GM12872 (cell line): ENCODE results near the gene BLTP3B.

ENCODE experiments used
- TF ChIP-seq, protein P1 (sequence below): IDR thresholded peaks from 3 replicates; pipeline ENCODE4 v1.5.1; 2011; ENCODE audit warnings: low read depth, mild to moderate bottlenecking, low read length, moderate library complexity; ENCODE audit not compliant: insufficient read depth

BLTP3B gene, protein sequence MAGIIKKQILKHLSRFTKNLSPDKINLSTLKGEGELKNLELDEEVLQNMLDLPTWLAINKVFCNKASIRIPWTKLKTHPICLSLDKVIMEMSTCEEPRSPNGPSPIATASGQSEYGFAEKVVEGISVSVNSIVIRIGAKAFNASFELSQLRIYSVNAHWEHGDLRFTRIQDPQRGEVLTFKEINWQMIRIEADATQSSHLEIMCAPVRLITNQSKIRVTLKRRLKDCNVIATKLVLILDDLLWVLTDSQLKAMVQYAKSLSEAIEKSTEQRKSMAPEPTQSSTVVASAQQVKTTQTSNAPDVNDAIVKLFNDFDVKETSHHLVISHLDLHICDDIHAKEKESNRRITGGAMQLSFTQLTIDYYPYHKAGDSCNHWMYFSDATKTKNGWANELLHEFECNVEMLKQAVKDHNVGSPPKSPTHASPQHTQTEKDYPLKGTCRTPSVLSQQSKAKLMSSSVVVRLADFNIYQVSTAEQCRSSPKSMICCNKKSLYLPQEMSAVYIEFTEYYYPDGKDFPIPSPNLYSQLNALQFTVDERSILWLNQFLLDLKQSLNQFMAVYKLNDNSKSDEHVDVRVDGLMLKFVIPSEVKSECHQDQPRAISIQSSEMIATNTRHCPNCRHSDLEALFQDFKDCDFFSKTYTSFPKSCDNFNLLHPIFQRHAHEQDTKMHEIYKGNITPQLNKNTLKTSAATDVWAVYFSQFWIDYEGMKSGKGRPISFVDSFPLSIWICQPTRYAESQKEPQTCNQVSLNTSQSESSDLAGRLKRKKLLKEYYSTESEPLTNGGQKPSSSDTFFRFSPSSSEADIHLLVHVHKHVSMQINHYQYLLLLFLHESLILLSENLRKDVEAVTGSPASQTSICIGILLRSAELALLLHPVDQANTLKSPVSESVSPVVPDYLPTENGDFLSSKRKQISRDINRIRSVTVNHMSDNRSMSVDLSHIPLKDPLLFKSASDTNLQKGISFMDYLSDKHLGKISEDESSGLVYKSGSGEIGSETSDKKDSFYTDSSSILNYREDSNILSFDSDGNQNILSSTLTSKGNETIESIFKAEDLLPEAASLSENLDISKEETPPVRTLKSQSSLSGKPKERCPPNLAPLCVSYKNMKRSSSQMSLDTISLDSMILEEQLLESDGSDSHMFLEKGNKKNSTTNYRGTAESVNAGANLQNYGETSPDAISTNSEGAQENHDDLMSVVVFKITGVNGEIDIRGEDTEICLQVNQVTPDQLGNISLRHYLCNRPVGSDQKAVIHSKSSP (N-terminal part only)

DNA sequence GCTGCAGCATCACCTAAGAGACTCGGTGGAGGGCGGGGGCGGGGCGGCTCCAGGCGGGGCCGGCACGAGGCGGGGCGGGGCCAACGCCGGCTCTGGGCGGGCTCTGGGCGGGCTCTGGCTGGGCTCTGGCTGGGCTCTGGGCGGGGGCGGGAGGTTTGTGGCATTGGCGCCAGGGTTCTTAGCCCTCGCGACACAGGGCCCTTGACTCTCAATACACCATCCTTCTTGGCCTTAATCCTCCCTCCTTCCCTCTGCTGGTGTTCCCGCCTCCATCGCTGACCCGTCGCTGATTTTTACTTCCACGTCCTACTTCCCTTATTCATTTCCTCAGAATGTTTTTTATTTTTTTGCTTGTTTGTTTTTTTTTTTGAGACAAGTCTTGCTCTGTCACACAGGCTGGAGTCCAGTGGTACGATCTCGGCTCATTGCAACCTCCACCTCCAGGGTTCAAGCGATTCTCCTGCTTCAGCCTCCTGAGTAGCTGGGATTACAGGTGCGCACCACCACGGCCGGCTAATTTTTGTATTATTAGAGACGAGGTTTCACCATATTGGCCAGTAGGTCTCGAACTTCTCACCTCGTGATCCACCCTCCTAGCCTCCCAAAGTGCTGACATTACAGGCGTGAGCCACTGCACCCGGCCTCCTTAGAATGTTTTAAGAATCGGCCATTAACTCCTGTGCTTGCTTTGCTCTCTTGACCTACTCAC lies at the start of gene BLTP3B:
Gene BLTP3B (minus strand): TSS at position 24 of the 709 bp plus-strand sequence. CDS start 239 bp downstream, outside the sequence.
- TF ChIP-seq, protein P1, sequence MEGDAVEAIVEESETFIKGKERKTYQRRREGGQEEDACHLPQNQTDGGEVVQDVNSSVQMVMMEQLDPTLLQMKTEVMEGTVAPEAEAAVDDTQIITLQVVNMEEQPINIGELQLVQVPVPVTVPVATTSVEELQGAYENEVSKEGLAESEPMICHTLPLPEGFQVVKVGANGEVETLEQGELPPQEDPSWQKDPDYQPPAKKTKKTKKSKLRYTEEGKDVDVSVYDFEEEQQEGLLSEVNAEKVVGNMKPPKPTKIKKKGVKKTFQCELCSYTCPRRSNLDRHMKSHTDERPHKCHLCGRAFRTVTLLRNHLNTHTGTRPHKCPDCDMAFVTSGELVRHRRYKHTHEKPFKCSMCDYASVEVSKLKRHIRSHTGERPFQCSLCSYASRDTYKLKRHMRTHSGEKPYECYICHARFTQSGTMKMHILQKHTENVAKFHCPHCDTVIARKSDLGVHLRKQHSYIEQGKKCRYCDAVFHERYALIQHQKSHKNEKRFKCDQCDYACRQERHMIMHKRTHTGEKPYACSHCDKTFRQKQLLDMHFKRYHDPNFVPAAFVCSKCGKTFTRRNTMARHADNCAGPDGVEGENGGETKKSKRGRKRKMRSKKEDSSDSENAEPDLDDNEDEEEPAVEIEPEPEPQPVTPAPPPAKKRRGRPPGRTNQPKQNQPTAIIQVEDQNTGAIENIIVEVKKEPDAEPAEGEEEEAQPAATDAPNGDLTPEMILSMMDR, result no peak

DNA sequence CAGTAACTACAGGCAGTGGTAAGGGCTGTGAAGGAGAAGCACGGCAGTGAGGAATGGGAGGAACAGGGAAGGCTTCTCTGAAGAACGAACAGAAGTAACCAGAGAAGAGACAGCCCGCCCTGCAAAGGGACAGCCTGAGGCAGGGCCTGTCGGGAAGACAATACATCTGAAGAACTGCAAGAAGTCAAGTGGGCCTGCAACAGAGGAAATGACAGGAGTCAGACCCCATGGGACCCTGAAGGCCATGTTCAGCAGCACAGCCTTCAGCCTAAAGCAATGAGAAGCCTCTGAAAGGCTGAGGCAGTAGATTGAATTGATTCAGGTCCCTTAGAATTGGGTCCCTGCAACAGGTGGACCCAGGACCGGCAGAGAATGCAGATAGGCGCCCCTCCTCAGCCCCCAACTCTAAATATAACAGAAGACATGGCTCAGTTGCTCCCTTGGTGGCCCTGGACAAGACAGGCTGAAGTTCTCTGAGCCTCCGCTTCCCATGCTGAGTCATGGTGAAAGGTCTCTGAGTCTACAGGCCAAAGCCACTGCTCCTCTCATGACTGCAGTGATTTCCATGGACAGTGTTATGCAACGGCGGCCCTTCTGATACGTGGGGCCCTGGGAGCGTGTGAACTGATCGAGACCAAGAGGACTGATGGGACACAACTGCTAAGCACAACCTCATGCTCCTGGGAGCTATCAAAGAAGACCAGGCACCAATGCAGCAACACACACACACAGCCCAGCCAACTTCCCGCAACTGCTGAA lies 47.1 kb upstream of the BLTP3B start:
- TF ChIP-seq, protein P1, result no peak

DNA sequence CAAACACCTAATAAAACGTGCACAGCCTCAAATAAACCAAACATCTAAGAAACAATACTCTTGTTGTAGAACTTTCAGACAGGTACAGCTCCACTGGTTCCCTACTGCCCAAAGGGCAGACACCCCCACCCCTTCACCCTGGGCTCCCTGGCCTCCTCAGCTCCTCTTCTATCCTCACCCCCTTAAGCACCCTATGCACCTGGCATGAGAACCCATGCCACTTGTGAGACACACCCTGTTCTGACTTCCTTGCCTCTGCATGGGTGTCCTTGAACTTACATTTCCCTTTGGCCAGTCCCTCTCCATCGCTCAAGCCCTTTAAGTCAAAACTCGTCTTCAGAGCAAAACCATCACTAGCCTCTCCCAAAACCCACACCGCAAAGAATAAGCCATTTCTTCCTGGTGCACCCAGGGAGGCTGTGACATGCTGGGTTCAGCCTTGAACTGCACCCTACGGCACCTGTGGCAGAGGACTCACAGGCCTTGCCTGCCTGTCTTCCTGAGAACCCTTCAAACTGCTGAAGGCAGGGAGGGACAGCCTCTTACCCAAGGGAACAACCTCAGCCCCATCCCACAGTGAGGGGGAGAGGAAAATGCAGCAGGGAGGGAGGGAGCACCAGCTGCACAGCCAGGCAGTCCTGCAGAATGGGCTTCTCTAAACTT lies 45.3 kb upstream of the BLTP3B start:
- TF ChIP-seq, protein P1, result no peak

DNA sequence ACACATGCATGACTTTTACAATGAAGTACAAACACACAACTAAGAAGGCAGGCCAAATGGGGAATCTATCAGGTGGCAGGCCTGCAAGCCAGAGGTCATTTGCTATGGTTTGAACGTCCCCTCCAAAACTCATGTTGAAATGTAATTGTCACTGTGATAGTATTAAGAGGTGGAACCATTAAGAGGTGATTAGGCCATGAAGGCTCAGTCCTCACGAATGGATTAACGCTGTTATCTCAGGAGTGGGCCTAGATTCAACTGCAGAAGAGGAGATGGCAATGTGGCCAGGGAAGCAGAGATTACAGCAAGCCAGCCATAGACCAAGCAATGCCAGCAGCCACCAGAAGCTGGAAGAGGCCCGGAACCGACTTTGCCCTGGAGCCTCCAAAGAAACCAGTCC lies 44.4 kb upstream of the BLTP3B start:
- TF ChIP-seq, protein P1, result no peak

DNA sequence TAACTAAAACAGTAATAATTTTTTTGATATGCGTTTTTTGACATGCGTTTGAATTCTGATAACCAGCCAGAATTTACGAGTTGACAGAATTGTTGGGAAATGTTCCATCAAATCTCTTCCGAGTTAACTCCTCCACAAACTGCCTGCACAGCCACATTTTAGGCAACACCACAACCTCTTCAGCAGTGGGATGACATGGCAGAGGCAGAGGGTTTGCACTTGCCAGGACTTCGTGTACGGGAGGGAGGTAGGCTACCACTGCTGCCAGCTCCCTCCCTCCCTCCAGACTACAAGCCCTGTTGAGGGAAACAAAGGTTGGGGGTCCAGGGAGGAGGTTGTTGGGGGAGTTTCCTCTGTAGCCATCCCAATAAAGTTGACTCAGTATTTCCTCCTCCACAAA lies 43.4 kb upstream of the BLTP3B start:
- TF ChIP-seq, protein P1, result no peak

DNA sequence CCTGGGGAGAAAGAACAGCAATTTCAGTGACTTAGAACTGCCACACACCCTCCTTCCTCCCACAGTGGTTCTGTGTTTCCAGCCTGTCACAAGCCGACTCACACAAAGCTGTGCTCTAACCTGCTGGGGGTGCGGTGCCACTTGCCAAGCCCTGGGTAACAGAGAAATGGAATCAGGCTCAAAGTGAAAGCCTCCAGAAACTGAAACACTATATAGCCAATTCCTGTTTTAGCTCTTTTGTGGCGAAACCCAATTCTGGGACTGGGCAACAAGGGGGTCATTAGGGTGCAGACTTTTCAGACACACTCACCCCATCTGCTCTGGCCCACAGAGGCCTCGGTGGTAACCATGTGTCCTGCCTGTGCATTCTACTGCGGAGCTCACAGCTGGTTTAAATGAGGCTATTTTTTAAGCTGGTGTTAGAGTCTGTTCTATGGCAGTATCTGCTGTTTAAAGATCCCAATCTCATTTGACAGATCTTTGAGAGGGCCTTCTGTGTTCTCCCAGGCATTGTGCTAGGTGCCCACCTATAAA lies 42.8 kb upstream of the BLTP3B start:
- TF ChIP-seq, protein P1, result no peak
